PC-9 (cell line): Measurements from ENCODE around the gene TRIP10. TPM values are rescaled to one million over a fixed set of nuclear protein-coding genes. Genes with fewer than 3 reads are reported as not detected.

ENCODE experiments used
- BruUV-seq: library from RNA; stranded (reverse); fragments of 400-500 nt; replicated peaks from 2 replicates; lab custom pipeline; 2021; lab: Mats Ljungman, UMichigan
- CTCF ChIA-PET: fragments of 300-600 bp; sonication (Branson Sonifier 250); formaldehyde crosslinking; loops from one replicate; lab custom pipeline; 2022; ENCODE audit warnings: antibody characterized with exemption; lab: Charles Lee
- POLR2A ChIA-PET: fragments of 300-600 bp; sonication (Branson Sonifier 250); formaldehyde crosslinking; loops from one replicate; lab custom pipeline; 2022; ENCODE audit warnings: antibody characterized with exemption; ENCODE audit not compliant: unreplicated experiment; lab: Charles Lee
- DNase-seq, 2 experiments: peaks; one replicate each; pipeline versions ENCODE4 v3.0.0 to v3.0.0-alpha.2; 2015 to 2022; ENCODE audit warnings: mixed read lengths in 1 of 2
- H2AFZ ChIP-seq: fragments of 200-600 bp; sonication (generic); 2 replicates; pipeline ENCODE4 v1.8.1; 2017; ENCODE audit warnings: antibody characterized with exemption
- H3F3A ChIP-seq: fragments of 200-600 bp; sonication (generic); 2 replicates; pipeline ENCODE4 v1.8.1; 2017; ENCODE audit warnings: antibody characterized with exemption, mild to moderate bottlenecking, low read depth; ENCODE audit not compliant: insufficient read depth
- H3K27ac ChIP-seq: fragments of 200-600 bp; sonication (generic); 2 replicates; pipeline ENCODE4 v1.6.1; 2016; ENCODE audit warnings: mixed run types
- H3K27me3 ChIP-seq: fragments of 200-600 bp; sonication (generic); 2 replicates; pipeline ENCODE4 v1.6.1; 2016; ENCODE audit warnings: low read depth, mixed run types; ENCODE audit not compliant: insufficient read depth
- H3K36me3 ChIP-seq: fragments of 200-600 bp; sonication (generic); 2 replicates; pipeline ENCODE4 v1.6.1; 2016; ENCODE audit warnings: low read depth, mixed run types
- H3K4me1 ChIP-seq: fragments of 200-600 bp; sonication (generic); replicated peaks from 2 replicates; pipeline ENCODE4 v1.6.1; 2016; ENCODE audit warnings: mixed run types; ENCODE audit not compliant: insufficient read depth
- H3K4me2 ChIP-seq: fragments of 200-600 bp; sonication (generic); 2 replicates; pipeline ENCODE4 v1.6.1; 2017; ENCODE audit warnings: mixed run types
- H3K4me3 ChIP-seq: fragments of 200-600 bp; sonication (generic); 2 replicates; pipeline ENCODE4 v1.6.1; 2016; ENCODE audit warnings: mixed run types
- H3K79me2 ChIP-seq: fragments of 200-600 bp; sonication (generic); 2 replicates; pipeline ENCODE4 v1.6.1; 2017; ENCODE audit warnings: low read depth, mixed run types
- H3K9me2 ChIP-seq: fragments of 200-600 bp; sonication (generic); 2 replicates; pipeline ENCODE4 v1.8.1; 2017; ENCODE audit warnings: mild to moderate bottlenecking; ENCODE audit not compliant: insufficient read depth
- H3K9me3 ChIP-seq: fragments of 200-600 bp; sonication (generic); 2 replicates; pipeline ENCODE4 v1.8.1; 2016; ENCODE audit warnings: low read depth; ENCODE audit not compliant: insufficient read depth
- H4K20me1 ChIP-seq: fragments of 200-600 bp; sonication (generic); 2 replicates; pipeline ENCODE4 v1.8.1; 2017; ENCODE audit not compliant: insufficient read depth
- EZH2 ChIP-seq: fragments of 200-600 bp; sonication (generic); IDR thresholded peaks from 2 replicates; pipeline ENCODE4 v1.8.0; 2017; ENCODE audit warnings: antibody characterized with exemption, low read depth
- intact Hi-C: fragments of 100-400 bp; cut with micrococcal nuclease; formaldehyde crosslinking; loops from one replicate; pipeline ENCODE4 v1.10.0; 2022; ENCODE audit not compliant: unreplicated experiment
- microRNA-seq: library from miRNA; unstranded; fragments of <30 nt; microRNA quantifications from one replicate; pipeline ENCODE4 v1.2.0, GENCODE V29; 2021; ENCODE audit warnings: borderline number of aligned reads, borderline replicate concordance
- total RNA-seq: library from RNA; stranded (reverse); gene quantifications from 2 replicates; pipeline ENCODE4 v1.2.3, GENCODE V29; 2021

Gene TRIP10
- total RNA-seq, 1 experiment from 2014 or later, result 84.3 TPM

GRCh38 chr19:6800991-6801484 is 61.6 kb downstream of the TRIP10 start:
- POLR2A ChIA-PET, result interaction anchor here (0.5 to 1.1 kb wide), 11 partner anchors 10 to 1105 kb away, joined by 3 to 15 read pairs (median 5); partner anchors contain the start of genes ALKBH7, GPR108 and SH2D3A

More at GRCh38 chr19:6800991-6801484, 61.6 kb downstream of the TRIP10 start:
- intact Hi-C loops, result loop anchor here (1.0 to 2.0 kb wide), 4 partner anchors 28 to 62 kb away; partner anchors contain the start of genes SH2D3A and TRIP10
- no peaks in the 10 kb centered on the region for H4K20me1 ChIP-seq
- peak overlapping the region; percentile 96 for H3K27ac ChIP-seq
- BruUV-seq, result TSS peak; percentile 76
- H3F3A ChIP-seq, result peaks cover 28% of the 10 kb centered on the region; the same call in 1 of the 2 replicates
- H3K9me2 ChIP-seq, result no peaks in the 10 kb centered on the region
- no peaks in the 10 kb centered on the region for H3K9me3 ChIP-seq
- H3K79me2 ChIP-seq, result no peaks in the 10 kb centered on the region
- CTCF ChIA-PET, result interaction anchor here (0.9 to 1.1 kb wide), 2 partner anchors 29 to 63 kb away, joined by 3 read pairs; partner anchors contain the start of gene VAV1
- H3K4me1 ChIP-seq, result peaks cover 24% of the 10 kb centered on the region
- TF ChIP-seq EZH2, result no peak
- peak overlapping the region; percentile 85 for H3K4me2 ChIP-seq
- 0 out of 2 replicates have a peak overlapping the region, but pooled peaks have one; percentile 57 for H2AFZ ChIP-seq
- no peaks in the 10 kb centered on the region for H3K27me3 ChIP-seq
- no peaks in the 10 kb centered on the region for H3K36me3 ChIP-seq
- peak overlapping the region; percentile 57 for H3K4me3 ChIP-seq
- DNase-seq, result peak; percentile 77 to 98

Small RNA genes within 50 kb of the gene (microRNA-seq; reads per million reads assigned to microRNA genes)
- gene MIR6791, result not detected

Other genes starting within 250 kb of the TRIP10 start
- not detected in 2 replicates for gene TUBB4A, start 237.4 kb upstream of the TRIP10 start, total RNA-seq
- 8.4 and 11.2 TPM in 2 replicates for gene TNFSF9, start 208.7 kb upstream of the TRIP10 start, total RNA-seq
- not detected in 2 replicates for gene CD70, start 148.5 kb upstream of the TRIP10 start, total RNA-seq
- gene TNFSF14, start 69.5 kb upstream of the TRIP10 start, total RNA-seq, result 0.30 and 0.37 TPM in 2 replicates
- gene C3, start 19.0 kb upstream of the TRIP10 start, total RNA-seq, result 130 and 132 TPM in 2 replicates
- gene GPR108, start 2.1 kb upstream of the TRIP10 start, total RNA-seq, result 58.3 and 66.8 TPM in 2 replicates
- gene SH2D3A, start 27.8 kb downstream of the TRIP10 start, total RNA-seq, result 43.3 and 43.4 TPM in 2 replicates
- gene VAV1, start 33.0 kb downstream of the TRIP10 start, total RNA-seq, result 7.5 and 8.2 TPM in 2 replicates
- not detected in 2 replicates for gene ADGRE1, start 147.9 kb downstream of the TRIP10 start, total RNA-seq